Right renal cortex interstitium (tissue), 3 donors: ENCODE results near the gene TCFL5. TPM values are rescaled to one million over a fixed set of nuclear protein-coding genes. Genes with fewer than 3 reads are reported as not detected.

Source experiments
- polyA plus RNA-seq, 3 donors: library from polyadenylated mRNA; unstranded; fragments of 120-200 nt; gene quantifications; one replicate each; pipeline ENCODE4 v1.2.1, GENCODE V29; 2013; ENCODE audit not compliant: insufficient read length in 3 of 3

Gene TCFL5
- polyA plus RNA-seq, 3 donors: 12.5 to 13.0 (median 12.5) TPM

Other genes starting within 250 kb of the TCFL5 start
- 1 to 10 TPM; 1.8 to 2.7 (median 2.3) TPM for gene SLCO4A1, start 219.3 kb downstream of the TCFL5 start, polyA plus RNA-seq
- 1 to 10 TPM in 2 of 3 donors, under 1 TPM in 1; 0.96 to 1.2 (median 1.0) TPM for gene NTSR1, start 153.0 kb downstream of the TCFL5 start, polyA plus RNA-seq
- 10 to 100 TPM; 15.0 to 16.0 (median 15.2) TPM for gene MRGBP, start 65.3 kb downstream of the TCFL5 start, polyA plus RNA-seq
- gene OGFR, start 57.0 kb downstream of the TCFL5 start, polyA plus RNA-seq: 10 to 100 TPM; 23.9 to 24.5 (median 24.2) TPM
- 10 to 100 TPM; 12.7 to 19.5 (median 14.1) TPM for gene COL9A3, start 44.8 kb downstream of the TCFL5 start, polyA plus RNA-seq
- gene DIDO1, start 64.7 kb upstream of the TCFL5 start, polyA plus RNA-seq: 10 to 100 TPM; 49.0 to 58.6 (median 57.1) TPM
- 10 to 100 TPM; 48.9 to 54.1 (median 52.0) TPM for gene GID8, start 76.3 kb upstream of the TCFL5 start, polyA plus RNA-seq
- gene SLC17A9, start 90.9 kb upstream of the TCFL5 start, polyA plus RNA-seq: 1 to 10 TPM in 2 of 3 donors, under 1 TPM in 1; 0.95 to 1.2 (median 1.1) TPM
- gene BHLHE23, start 145.1 kb upstream of the TCFL5 start, polyA plus RNA-seq: not detected